Left lobe of liver (tissue), 2 donors: ENCODE data around the gene KCNC2. TPM values are rescaled to one million over a fixed set of nuclear protein-coding genes. Genes with fewer than 3 reads are reported as not detected.

Experiments
- ATAC-seq: fragments of 200-7000 bp; cut with Tn5 transposase; one replicate; pipeline ENCODE4 v1.9.1; 2020; ENCODE audit warnings: mild to moderate bottlenecking, moderate library complexity
- DNase-seq: peaks from one replicate; pipeline ENCODE4 v3.0.0-alpha.2; 2020; ENCODE audit warnings: low spot score
- total RNA-seq: library from RNA; stranded (reverse); gene quantifications from one replicate; pipeline ENCODE4 v1.2.1, GENCODE V29; 2021
- donor health status: DM: no; HTN: no; CAD: no; lungs with moderate emphysema.
- donor health status: DM: no; HTN: yes; CAD: no.

Gene KCNC2
- total RNA-seq, 1 donor from 2014 or later: 0.08 TPM

- no peak for ATAC-seq
- DNase-seq: no peak
Measured at GRCh38 chr12:75162845-75163244, 46.8 kb downstream of the KCNC2 start.

GRCh38 chr12:75161488-75161887 lies 48.2 kb downstream of the KCNC2 start:
- ATAC-seq (no peak), DNase-seq (no peak)

GRCh38 chr12:75157385-75157784 lies 52.3 kb downstream of the KCNC2 start:
- DNase-seq (no peak), ATAC-seq (no peak)

GRCh38 chr12:75155962-75156361 lies 53.7 kb downstream of the KCNC2 start:
- DNase-seq (no peak), ATAC-seq (no peak)

- no peak for ATAC-seq
- no peak for DNase-seq
Measured at GRCh38 chr12:75154388-75154787, 55.3 kb downstream of the KCNC2 start.

GRCh38 chr12:75139196-75139595 lies 70.4 kb downstream of the KCNC2 start:
- DNase-seq (no peak), ATAC-seq (no peak)

- ATAC-seq: no peak
Measured at GRCh38 chr12:75137896-75138295, 71.7 kb downstream of the KCNC2 start.

GRCh38 chr12:75135026-75135425 lies 74.6 kb downstream of the KCNC2 start:
- DNase-seq: no peak
- no peak for ATAC-seq

More at GRCh38 chr12:75137896-75138295, 71.7 kb downstream of the KCNC2 start:
- no peak for DNase-seq

GRCh38 chr12:75130811-75131210 lies 78.8 kb downstream of the KCNC2 start:
- no peak for ATAC-seq
- DNase-seq: no peak

GRCh38 chr12:75129275-75129674 lies 80.4 kb downstream of the KCNC2 start:
- ATAC-seq (no peak), DNase-seq (no peak)

- no peak for ATAC-seq
Measured at GRCh38 chr12:75121036-75121705, 88.5 kb downstream of the KCNC2 start.

GRCh38 chr12:75120311-75120711 lies 89.3 kb downstream of the KCNC2 start:
- DNase-seq (no peak), ATAC-seq (no peak)

More at GRCh38 chr12:75121036-75121705, 88.5 kb downstream of the KCNC2 start:
- no peak for DNase-seq

- ATAC-seq (no peak), DNase-seq (no peak)
Measured at GRCh38 chr12:75116646-75117198, 92.9 kb downstream of the KCNC2 start.

GRCh38 chr12:75115748-75116147 lies 93.9 kb downstream of the KCNC2 start:
- ATAC-seq (no peak), DNase-seq (no peak)

- ATAC-seq (no peak), DNase-seq (no peak)
Measured at GRCh38 chr12:75103822-75104221, 105.8 kb downstream of the KCNC2 start.

- no peak for DNase-seq
- ATAC-seq: no peak
Measured at GRCh38 chr12:75101781-75102180, 107.9 kb downstream of the KCNC2 start.

GRCh38 chr12:75099210-75099609 lies 110.4 kb downstream of the KCNC2 start:
- ATAC-seq (no peak), DNase-seq (no peak)

GRCh38 chr12:75097003-75097402 lies 112.6 kb downstream of the KCNC2 start:
- ATAC-seq (no peak), DNase-seq (no peak)

GRCh38 chr12:75087654-75088053 lies 122.0 kb downstream of the KCNC2 start:
- ATAC-seq: peak; percentile 29
- no peak for DNase-seq

GRCh38 chr12:75086091-75087038 lies 123.3 kb downstream of the KCNC2 start:
- ATAC-seq (no peak), DNase-seq (no peak)

- ATAC-seq: no peak
Measured at GRCh38 chr12:75081305-75081704, 128.3 kb downstream of the KCNC2 start.

GRCh38 chr12:75080582-75080981 lies 129.1 kb downstream of the KCNC2 start:
- no peak for DNase-seq
- ATAC-seq: no peak

More at GRCh38 chr12:75081305-75081704, 128.3 kb downstream of the KCNC2 start:
- DNase-seq: no peak
